Fibroblast of skin of left biceps (primary cell): ENCODE results near the gene MRFAP1L1.
"Not testable (repeated sequence)": the region's sequence is repeated elsewhere in the genome, so short reads cannot be mapped to it uniquely, and the experiment has no call there.

Source experiments
- DNase-seq, 2 experiments: peaks; one replicate each; pipeline ENCODE4 v3.0.0-alpha.2; 2013; ENCODE audit warnings: low read depth in 2 of 2

Gene MRFAP1L1

GRCh38 chr4:6688879-6689505, 20.7 kb downstream of the MRFAP1L1 start:
- peak; percentile 86 for DNase-seq

DNA sequence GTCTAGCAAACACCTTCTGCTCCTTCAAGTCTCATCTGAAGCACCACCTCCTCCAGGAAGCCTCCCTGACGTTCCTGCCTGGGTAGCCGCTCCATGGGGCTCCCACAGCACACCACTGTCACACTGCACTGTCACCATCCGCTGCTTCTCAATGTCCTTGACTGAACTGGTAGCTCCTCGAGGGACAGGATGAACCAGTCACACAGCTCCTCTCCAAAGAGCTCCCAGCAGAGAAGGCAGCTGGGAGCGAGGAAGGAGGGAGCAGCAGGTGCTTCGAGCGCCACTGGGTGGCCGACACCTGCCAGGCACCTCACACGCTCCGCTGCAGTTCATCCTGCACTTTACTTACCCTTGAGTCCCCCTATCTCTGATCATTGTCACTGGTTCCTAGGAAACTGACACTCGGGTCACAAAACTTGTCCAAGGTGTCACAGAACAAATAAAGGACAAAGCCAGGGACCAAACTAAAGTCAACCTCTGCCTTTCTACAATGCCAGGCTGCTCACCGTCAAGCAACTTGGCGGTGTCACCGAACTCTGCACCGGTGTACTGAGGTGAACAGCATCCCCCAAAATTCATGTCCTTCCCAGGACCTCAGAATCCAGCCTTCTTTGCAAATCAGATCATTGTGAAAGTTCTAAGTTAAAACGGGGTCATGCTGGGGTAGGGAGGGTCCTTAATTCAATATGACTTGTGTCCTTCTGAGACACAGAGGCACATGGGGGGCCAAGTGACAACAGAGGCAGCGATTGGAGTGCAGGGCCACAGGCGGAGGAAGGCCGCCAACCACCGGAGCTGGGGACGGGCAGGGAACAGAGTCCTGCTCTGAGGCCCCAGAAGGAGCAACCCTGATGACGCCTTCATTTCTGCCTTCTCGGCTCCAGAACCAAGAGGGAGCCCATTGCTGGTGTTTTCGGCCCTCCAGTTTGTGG, 21.5 kb downstream of the MRFAP1L1 start:
- DNase-seq = no peak

DNA sequence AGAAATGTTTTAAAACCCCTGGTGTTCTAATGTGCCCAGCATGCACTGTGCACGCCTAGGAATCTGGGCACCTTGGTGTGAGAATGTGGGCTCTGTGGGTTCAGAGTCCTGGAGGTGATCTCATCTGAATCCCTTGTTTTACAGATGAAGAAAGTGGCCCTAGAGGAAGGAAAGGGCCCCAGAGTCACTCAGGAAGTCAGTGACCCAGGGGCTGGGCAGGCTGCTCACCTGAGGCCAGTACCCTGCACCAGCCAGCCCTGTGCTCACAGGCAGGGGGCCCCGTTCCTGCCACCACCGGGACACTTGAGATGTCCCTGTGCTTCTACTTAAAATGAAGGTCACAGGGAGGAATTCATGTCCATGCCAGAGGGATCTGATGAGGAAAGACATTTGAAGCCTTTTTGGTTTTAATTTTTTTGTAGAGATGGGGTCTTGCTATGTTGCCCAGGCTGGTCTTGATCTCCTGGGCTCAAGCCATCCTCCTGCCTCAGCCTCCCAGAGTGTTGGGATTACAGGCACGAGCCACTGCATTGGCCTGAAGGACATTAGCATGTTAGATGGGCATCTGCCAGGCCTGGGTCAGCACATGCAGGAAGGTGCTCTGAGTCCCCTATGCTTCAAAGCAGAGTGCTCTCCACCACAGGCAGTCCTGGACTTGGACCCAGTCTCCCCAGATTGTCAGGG, 23.4 kb downstream of the MRFAP1L1 start:
- no peak for DNase-seq

DNA sequence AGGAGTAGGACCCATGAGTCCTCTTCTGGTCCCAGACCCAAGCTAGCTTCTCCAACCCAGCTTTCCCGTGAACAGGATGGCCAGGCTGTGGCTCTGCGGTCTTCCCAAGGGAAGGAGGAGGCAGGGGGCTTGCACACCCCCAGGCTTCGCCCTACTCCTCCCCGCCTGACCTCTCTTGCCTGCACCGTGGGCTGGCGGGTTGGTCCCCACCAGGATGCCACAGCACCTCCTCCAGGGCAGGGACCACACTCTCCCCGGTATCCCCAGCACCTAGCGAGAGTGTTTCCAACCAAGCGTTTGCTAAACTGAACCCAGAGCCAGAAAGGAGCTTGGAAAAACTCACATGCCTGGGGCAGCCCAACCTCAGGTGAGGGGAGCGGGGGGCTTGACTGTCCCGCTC, 25.0 kb downstream of the MRFAP1L1 start:
- DNase-seq = no peak

DNA sequence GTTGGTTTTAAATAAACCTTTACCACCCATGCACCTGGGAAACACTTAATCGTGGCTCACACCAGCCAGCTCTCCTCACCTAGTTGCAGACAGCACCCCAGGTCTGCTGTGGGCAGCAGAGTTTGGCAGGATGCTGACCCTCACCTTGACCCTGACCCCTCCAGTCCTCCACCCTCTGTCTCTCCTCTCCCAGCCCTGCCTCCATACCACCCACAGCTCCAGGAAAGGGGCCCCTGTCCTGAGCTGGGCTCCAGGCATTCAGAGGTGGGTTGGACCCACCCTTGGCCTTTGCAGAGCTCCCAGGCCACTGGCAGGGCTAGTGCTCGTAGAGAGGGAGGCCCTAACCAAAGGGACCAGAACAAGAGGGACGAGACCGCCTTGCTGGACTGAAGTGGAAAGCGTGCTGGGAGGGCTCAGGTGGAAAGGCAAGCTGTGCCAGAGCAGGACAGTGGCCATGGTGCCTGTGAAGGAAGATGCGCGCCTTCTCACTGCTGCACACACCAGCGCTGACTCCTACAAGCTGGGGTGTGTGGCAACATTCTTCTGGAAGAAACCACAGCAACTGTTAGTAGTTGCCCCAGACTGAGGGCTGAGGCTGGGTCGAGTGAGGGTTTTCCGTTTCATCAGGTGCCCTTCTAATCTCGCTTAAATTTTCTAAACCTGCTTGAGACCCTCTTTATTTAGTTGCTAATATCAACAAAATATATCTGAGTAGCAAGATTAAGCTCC, 26.6 kb downstream of the MRFAP1L1 start:
- no peak for DNase-seq

DNA sequence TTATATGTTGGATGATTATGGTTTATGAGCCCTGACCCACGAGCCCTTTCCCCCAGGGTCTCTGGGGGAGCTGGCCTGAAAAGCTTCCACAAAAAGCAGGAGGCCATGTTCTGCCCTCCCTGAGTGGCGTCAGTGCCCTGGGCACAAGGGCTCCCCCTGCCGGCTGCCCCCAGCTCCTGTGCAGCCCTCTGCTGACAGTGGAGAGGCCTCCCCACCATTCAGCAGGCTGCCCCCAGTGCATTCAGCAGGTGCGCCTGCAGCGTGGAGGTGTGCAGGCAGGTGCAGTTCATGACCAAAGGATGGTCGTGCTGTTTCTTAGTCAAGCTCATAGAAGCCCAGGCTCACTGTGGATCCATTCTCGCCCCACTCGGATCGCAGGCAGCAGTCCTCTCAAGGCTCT, 28.5 kb downstream of the MRFAP1L1 start:
- no peak for DNase-seq

DNA sequence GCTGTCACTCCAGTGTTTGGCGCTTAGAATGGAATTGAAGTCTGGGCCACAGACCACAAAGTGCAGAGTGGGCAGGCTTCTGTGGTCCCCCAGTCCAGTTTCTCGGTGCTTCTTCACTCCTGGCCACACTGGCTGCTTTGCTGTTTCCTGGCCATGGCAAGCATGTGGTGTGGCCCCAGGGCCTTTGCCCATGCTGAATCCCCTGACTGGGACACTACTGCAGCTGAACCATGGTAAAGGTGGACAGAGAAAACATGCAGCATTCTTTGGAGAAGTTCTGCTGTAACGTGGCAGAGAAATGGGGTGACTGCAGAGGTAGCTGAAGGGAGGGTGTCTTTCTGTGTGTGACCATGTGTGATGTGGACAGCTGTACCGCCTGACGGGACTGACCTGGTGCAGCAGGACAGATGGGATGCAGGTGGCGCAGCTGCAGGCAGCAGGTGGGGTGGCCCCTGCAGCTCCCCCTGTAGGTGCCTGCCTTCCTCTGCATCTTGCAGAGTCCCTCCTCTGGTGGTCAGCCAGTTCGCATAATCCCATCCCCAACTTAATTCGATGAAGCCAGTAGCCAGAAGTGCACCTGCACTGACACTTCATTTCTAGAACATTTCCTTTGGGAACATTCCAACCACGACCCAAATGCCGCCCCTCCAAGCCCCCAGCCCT, 29.2 kb downstream of the MRFAP1L1 start:
- DNase-seq = no peak

GRCh38 chr4:6676722-6677558, 32.7 kb downstream of the MRFAP1L1 start:
- no peak for DNase-seq

DNA sequence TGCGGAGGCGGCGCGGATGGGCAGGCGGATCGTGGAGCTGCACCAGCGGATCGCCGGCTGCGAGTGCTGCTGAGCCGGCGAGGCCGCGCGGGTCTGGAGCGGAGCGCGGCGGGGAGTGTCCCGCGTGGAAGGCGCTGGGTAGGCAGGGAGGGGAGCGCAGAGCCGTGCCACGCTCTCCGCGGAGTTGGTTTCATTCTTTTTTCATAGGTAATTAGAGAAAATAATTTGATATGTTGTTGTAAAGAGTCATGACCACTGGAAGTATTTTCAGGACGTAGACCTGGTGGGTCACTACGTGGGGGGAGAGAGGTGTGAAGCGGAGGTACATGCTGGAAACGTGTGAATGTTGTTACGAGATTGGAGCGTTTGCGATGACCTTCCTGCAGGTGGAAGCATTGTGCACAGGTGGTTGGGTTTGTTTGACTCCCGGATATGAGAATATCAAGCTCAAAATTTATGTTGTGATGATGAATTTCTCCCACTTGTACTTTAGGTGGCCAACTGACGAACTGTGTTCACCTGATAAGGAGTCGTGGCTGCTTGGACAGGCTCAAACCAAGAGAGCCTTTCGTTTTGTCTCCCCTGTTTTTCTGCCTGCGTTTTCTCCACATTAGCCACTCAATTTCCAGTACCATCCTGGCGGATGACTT, 35.0 kb downstream of the MRFAP1L1 start:
- no peak for DNase-seq

DNA sequence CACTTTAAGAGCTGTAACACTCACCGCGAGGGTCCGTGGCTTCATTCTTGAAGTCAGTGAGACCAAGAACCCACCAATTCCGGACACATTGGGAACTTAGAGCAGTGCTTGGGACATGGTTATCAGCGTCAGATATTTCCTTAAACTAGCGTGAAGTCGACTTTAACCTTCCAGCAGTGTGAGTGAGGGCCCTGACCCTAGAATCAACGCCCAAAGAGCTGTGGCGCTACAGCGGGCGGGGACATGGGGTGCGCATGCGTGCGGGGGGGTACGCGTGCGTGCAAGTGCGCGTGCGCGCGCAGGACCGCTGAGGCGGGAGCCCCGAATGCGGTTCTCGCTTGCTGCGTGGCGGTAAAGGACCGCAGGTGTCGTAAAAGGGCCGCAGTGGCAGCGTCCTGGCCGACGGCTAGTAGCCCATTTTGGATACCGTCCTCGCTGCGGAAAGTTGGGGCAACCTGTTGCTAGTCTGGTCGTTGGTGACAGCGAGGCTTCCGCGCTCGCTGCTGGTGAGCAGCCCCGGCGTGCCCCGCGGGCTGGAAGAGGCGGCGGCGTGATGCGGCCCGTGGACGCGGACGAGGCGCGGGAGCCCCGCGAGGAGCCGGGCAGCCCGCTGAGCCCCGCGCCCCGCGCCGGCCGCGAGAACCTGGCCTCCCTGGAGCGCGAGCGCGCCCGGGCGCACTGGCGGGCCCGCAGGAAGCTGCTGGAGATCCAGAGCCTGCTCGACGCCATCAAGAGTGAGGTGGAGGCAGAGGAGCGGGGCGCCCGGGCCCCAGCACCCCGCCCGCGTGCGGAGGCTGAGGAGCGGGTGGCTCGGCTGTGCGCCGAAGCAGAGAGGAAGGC, 35.8 kb downstream of the MRFAP1L1 start:
- peak; percentile 86 to 88 for DNase-seq

GRCh38 chr4:6673191-6673659, 36.4 kb downstream of the MRFAP1L1 start:
- DNase-seq = not testable (repeated sequence)

DNA sequence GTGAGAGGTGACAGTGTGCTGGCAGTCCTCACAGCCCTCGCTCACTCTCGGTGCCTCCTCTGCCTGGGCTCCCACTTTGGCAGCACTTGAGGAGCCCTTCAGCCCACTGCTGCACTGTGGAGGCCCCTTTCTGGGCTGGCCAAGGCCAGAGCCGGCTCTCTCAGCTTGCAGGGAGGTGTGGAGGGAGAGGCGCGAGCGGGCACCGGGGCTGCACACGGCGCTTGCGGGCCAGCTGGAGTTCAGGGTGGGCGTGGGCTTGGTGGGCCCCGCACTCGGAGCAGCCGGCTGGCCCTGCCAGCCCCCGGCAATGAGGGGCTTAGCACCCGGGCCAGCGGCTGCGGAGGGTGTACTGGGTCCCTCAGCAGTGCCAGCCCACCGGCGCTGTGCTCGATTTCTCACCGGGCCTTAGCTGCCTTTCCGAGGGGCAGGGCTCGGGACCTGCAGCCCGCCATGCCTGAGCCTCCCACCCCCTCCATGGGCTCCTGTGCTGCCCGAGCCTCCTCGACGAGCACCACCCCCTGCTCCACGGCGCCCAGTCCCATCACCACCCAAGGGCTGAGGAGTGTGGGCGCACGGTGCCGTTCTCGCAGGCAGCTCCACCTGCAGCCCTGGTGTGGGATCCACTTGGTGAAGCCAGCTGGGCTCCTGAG, 37.0 kb downstream of the MRFAP1L1 start:
- not testable (repeated sequence) for DNase-seq

DNA sequence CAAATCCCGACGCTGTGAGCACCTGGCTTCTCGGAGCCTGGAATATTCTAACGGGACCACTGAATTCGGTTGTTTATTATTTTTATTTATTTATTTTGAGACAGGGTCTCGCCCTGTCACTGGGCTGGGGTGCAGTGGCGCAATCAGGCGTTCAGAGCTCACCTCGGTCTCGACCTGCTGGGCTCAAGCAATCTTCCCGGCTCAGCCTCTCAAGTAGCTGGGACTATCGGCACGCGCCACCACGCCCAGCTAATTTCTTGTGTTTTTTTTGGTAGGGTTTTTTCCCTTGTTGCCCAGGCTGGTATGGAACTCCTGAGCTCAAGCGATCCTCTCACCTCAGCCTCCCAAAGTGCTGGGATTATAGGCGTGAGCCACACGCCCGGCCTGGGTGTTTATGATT, 37.5 kb downstream of the MRFAP1L1 start:
- DNase-seq = no peak

GRCh38 chr4:6671648-6672047, 38.0 kb downstream of the MRFAP1L1 start:
- no peak for DNase-seq

DNA sequence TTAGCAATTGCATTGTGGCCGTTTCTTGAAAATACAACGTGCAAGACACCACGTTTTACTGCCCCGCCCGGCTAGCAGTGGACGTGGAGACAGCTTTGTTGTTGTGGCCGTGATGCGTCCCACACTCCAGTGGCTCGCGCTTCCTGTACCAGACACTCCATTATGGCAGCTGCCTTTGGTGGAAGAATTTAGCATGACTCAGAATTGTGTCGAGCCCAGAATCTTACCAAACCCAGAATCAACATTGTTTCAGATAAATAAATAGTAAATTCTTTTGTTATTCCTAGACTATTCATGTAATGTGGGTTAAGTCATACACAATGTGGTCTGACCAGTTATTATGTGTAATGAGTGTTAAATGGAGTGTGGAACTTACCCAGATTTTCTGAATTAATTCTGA, 41.3 kb downstream of the MRFAP1L1 start:
- no peak for DNase-seq

DNA sequence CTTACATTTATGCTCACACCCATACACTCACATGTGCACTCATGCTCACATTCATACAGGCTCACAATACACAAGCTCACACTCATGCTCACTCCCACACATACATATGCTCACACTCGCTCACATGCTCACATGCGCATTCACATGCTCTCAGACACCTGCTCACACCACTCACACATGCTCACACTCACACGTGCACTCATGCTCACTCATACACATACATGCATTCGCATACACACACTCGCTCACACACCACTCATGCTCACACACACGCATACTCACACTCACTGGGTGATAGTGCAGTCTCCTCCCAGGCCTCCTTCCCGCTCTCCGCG, 44.4 kb downstream of the MRFAP1L1 start:
- no peak for DNase-seq

DNA sequence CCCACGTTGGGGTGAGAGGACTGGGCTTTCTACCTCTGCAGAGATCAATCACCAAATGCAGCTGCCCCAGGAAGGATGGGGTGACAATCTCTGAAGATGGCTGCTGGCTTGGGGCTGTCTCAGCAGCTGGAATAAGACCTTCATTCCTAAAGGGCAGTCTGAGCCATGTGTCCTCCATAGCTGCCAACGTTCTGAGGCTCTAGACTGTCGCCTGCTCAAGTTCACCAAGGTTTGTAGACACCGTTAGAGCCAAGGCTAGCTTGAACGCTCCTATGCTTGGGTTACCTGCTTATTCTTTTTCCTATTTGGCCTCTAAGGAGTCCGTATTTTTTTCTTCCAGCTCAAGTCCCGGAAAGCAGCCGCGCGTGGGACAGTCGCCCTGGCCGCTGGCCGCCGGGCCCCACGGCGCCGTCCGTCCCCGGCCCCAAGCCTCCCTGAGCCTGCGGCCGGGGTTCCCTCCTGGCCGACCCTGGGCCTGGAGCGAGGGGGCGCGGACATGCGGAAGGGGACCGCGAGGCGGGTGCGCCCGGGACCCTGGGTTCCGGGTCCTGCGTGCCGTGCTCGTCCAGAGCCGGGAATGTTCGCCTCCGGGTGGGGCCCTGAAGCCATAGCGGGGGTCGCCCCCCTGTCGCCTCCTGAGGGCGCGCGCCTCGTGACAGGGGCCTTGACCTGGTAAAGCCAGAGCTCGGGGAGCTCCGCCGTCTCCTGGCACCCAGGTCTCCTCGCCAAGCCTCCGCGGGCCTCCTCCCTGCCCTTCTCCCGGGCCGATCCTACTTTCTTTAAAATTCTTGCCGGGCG, 45.9 kb downstream of the MRFAP1L1 start:
- DNase-seq = no peak

GRCh38 chr4:6662591-6662990, 47.1 kb downstream of the MRFAP1L1 start:
- DNase-seq = no peak
